AG09309 (cell line): ENCODE results near the gene TPK1.
"Not testable (repeated sequence)": the region's sequence is repeated elsewhere in the genome, so short reads cannot be mapped to it uniquely, and the experiment has no call there.

Experiments used
- DNase-seq: peaks from one replicate; pipeline ENCODE4 v3.0.0-alpha.2; 2010; ENCODE audit warnings: low read depth
- H3K4me3 ChIP-seq: 2 replicates; pipeline ENCODE4 v1.5.1; 2011; ENCODE audit warnings: mild to moderate bottlenecking, low read depth, low read length, moderate library complexity; ENCODE audit not compliant: control insufficient read depth
- CTCF ChIP-seq: IDR thresholded peaks from 2 replicates; pipeline ENCODE4 v1.5.1; 2011; ENCODE audit warnings: mild to moderate bottlenecking, low read depth, low read length, inconsistent platforms; ENCODE audit not compliant: insufficient read depth, control insufficient read depth; ENCODE audit errors: missing control alignments

Gene TPK1

DNA sequence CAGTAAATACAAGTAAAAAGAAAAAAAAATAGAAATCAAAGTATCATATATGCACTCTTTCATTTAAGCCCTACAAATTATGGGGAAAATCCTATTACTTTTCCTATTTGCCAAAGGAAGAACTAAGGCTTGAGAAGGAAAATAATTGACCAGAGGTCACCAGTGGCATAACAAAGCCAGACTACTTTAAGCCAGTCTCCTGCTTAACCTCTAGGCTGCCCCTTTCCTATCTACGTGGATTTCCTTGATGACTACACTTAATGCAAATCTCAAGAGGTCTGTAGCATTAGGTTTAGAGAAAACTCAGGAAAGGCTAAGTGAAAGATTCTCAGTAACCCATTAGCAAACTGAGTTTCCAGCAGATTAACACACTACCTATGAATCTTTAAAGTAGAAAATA lies 49.8 kb downstream of the TPK1 start:
- no peak for TF ChIP-seq CTCF
- DNase-seq = no peak
- H3K4me3 ChIP-seq = no peak overlapping the region

- DNase-seq = no peak
- TF ChIP-seq CTCF = no peak
- H3K4me3 ChIP-seq = no peak overlapping the region
These were observed 50.3 kb downstream of the TPK1 start for GRCh38 chr7:144785521-144785920.

DNA sequence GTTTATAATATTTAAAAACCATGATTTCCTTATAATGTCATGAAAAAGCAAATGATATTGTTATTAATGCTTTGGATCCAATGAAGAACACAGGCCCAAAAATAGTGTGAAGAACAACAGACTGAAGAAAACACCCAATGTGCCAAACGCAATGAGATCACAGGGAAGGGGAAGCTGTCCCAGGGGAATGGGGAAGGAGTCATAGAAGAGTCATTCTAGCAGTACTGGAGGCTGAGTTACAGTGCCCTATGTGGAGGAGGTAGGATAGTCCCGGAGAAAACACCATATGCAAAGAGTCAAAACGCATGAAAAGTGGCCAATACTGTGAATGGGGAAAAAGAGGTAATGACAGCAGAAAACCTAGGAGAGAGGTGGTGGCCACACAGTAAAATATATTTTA lies 50.9 kb downstream of the TPK1 start:
- no peak for DNase-seq
- no peak for TF ChIP-seq CTCF
- no peak overlapping the region for H3K4me3 ChIP-seq

- DNase-seq = no peak
- TF ChIP-seq CTCF = no peak
- no peak overlapping the region for H3K4me3 ChIP-seq
These were observed 51.4 kb downstream of the TPK1 start for GRCh38 chr7:144784441-144784840.

DNA sequence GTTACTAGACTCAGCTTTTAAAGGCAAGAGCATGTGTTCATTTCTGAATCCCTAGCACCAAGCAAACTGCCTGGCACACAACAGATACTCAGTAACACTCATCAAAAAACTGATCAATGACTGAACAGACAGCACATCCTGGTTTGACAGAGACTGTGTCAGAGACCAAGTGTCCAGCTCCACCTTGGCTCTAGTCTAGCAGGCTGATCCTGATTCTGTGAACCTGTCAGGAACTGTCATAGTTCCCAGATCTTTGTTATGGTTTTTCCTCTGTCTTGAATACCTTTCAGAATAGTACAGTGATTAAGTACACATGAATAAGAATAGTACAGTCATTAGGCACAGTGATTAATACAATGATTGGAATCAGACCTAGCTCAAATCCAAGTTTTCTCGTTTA lies 53.0 kb downstream of the TPK1 start:
- no peak for TF ChIP-seq CTCF
- DNase-seq = no peak
- no peak overlapping the region for H3K4me3 ChIP-seq

- H3K4me3 ChIP-seq = no peak overlapping the region
- TF ChIP-seq CTCF = no peak
- DNase-seq = no peak
These were observed 55.7 kb downstream of the TPK1 start for GRCh38 chr7:144780071-144780608.

GRCh38 chr7:144777889-144778288 lies 58.0 kb downstream of the TPK1 start:
- H3K4me3 ChIP-seq, DNase-seq: not testable (repeated sequence)
